HG03558 (cell line): ENCODE data around the gene BZW2.
"Not testable (repeated sequence)": the region's sequence is repeated elsewhere in the genome, so short reads cannot be mapped to it uniquely, and the experiment has no call there.

Source experiments
- ATAC-seq: cut with Tn5 transposase; IDR thresholded peaks from one replicate; pipeline ENCODE4 v1.9.1; 2021; ENCODE audit warnings: moderate number of reproducible peaks; ENCODE audit not compliant: unreplicated experiment; ENCODE audit errors: extremely low read depth

BZW2 gene

DNA sequence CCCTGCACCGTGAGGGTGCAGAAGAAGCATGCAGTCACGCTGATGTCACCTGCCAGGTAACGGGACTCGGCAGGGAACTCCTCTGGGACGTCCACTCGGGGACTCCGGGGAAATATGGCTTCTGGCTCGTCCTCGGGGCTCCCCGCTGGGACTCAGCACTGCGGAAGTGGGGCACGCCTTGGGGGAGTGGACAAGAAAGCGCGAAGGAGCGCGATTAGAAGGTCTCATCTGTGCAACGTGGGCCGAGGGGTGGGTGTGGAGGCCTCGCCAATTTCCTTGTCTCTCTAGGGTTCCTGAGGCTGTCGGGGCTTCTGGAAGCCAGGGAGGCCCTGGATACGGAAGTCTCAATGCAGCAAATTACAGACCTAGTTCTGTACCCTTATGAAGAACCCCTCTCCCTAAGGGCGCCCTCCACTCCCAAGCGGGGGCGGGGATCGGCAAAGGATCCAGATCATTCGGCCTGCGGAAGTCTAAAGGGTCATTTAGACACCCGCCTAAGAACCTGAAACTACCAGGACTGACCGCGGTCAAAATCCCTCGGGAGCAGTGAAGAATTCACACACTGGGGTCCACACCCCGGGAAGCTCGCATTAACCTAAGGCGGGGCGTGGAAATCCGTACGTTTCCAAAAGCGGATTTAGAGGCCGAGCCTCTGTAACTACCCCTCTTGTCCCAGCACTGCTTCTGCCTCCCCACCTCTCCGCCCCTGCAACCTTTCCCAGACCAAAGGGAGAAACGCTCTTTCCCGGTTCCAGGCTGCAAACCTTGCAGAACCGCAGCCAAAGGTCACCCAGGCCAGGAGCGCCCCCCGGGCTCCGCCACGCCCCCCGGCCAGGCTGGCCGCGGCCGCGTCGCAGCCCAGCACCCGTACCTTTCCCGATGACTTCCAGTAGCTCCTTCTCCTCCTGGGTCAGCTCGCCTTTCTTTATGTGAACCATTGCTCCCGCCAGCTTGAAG is 1.1 kb upstream of the BZW2 start:
- no peak for ATAC-seq

DNA sequence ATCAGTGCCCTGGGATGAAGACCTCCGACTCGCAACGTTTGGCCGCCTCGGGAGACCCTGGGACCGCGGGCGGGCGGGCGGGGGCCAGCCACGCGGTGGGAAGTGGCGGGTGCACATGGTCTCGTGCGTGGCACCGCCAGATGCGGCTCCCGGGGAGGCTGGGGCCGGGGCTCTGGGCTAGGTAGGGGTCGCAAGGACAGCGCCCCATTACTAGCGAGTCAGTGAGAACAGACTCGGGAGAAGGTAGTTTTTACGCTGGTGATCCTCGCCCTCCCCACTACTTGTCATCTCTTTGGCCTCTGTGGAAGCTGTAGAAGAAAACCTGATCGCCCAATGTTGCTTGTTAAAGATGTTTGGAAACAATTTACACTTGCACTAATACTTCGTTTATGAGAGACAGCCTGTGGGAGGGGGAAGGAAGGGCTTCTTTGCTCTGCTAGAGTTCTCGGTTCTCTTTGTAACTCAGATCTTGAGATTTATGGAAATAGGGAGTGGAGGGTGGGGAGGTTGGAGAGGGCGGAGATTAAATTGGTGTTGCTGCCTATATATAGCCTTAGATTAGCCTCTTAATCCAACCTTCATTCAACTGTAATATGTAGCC is 591 bp downstream of the BZW2 start:
- ATAC-seq, result no peak

DNA sequence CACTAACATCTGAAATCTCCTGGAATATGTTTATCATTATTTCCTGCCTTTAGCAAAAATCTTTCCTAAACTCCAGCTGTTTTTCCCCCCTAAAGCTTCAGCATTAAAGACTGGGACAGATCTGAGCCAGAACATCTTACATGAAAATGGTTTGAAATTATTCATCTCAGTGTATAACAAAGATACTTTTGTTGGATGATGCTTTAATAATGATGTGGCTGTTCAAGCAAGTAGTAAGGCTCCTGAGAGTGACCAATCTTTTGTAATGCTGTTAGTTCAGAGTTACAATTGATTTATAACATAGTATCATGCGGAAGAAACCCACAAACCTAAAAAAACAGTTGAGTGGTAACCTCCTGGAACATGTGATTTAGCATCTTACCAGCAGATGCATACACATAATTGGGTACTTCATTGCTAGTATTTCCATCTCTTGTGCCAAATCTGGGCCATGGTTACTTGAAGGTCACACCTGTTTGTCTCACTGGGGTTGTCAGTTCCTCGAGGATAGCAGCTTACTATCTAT is 1.5 kb downstream of the BZW2 start:
- ATAC-seq, result no peak

GRCh38 chr7:16648551-16648950 is 2.6 kb downstream of the BZW2 start:
- no peak for ATAC-seq

DNA sequence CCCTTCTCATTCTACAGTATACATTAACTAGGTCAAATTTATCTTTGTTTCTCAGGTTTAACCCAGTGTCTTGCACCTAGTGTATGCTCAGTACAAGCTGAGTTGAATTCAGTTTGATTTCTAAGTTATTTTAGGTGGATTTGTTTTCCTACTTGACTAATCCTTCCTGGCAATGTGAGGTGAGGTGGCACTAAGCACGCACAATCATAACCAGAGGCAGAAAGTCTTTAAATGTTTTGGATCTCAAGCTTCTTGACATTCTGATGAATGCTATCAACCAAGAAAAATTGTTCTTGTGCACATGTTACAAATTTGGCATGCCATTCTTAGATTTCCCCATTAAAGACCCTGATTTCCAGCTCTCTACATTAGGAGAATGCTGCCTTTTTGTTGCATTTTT is 3.2 kb downstream of the BZW2 start:
- no peak for ATAC-seq

DNA sequence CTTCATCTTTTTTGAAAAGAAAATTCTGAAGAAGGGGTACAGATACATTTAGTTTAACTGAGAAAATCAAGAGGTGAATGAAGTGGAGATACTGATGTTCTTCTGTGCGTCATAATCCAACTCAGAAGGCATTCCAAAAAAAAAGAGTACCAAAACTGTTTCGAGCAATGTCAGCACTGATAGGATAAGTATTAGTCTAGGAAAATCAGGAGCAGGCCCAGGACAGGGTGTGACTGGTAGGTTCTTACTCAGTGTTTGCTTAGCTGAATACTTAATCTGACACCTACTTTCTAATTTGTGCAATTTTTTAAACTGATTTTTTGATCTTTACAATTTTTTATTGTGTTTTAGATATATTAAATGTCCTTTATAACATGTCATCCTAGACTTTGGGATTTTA is 4.3 kb downstream of the BZW2 start:
- no peak for ATAC-seq

GRCh38 chr7:16651396-16652239 is 5.6 kb downstream of the BZW2 start:
- ATAC-seq, result no peak

GRCh38 chr7:16652240-16652583 is 6.2 kb downstream of the BZW2 start:
- ATAC-seq, result no peak

DNA sequence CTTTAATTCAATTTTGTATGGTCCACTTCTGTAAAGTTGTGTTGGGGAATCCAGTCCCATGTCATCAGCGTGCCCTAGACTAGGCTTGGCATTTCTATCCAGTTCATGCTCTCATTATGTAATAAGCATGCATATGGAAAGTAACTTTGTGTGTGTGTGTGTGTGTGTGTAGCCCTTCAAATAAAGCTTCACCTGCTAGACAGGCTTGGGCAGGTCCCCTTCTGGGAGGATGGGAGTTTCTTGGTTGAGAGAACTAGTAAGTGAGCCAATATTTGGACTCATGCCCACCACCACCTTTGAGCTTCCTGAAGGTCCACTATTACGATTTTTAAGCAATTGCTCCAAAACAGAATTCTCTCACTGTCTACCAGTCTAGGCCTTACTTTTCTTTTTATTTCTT is 6.9 kb downstream of the BZW2 start:
- no peak for ATAC-seq

DNA sequence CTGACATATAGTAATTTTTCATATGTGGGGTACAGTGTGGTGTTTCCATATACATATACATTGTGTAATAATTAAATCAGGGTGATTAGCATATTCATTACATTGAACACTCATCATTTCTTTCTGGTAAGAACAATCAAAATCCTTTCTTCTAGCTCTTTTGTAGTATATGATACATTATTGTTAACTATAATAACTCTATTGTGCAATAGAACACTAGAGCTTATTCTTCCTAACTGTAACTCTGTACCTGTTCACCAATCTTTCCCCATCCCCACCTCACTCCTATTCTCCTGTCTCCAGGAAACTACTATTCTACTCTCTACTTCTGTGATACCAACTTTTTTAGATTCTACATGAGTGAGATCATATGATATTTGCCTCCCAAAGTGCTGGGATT is 9.4 kb downstream of the BZW2 start:
- ATAC-seq, result no peak

DNA sequence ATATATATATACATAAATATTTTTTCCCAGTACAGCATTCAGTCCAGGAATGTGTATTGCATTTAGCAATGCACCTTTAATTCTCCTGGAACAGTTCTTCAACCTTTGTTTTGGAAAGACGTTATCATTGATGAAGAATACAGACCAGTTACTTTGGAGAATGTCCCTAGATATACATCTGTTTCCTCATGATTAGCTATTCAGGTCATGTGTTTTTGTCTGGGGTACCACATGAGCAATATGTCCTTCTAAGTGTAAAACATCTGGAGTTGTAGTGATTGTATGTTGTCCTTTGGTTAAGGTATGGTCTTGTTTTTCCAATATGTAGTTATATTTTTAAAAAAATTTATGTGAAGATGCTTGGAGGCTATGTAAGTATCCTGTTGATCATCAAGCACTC is 10.2 kb downstream of the BZW2 start:
- no peak for ATAC-seq

DNA sequence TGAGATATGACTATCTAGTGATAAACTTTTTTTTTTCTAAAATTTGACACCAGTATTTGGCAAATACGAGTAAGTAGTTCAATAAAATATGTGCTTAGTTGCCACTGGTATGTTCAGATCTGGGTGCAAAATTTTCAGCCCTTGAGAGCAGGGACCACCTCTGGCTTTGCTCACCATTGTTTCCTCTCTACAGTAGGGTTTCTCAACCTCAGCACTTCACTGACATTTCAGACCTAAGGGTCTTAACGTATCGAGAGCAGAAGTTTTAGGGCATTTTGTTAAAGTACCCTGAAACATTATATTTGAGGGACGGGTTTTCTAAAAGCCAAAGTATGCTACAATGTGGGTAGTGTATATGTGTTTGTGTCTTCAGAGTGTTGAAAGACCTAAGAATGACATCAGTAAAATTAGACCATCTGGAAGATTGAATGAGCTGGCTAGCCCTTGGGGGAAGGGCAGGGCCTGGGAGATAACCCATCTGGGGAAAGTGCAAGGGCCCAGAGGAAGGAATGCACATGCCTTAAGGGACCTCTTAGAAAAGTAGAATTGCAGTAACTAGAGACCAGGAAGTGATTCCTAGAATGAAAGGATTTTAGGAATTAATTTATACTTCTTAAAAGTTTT is 11.8 kb downstream of the BZW2 start:
- no peak for ATAC-seq

DNA sequence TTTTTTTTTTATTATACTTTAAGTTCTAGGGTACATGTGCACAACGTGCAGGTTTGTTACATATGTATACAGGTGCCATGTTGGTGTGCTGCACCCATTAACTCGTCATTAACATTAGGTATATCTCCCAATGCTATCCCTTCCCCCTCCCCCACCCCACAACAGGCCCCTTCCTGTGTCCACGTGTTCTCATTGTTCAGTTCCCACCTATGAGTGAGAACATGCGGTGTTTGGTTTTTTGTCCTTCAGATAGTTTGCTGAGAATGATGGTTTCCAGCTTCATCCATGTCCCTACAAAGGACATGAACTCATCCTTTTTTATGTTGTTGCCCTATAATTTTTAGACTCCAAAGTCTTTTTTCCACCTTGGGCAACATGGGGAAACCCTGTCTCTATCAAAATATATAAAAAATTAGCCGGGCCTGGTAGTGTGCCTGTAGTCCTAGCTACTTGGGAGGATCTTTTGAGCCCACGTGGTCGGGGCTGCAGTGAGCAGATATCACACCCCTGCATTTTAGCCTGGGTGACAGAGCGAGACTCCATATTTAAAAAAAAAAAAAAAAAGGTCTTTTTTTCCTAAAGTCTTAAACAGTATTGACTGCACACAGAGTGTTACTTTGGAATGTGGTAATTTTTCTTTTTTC is 14.0 kb downstream of the BZW2 start:
- ATAC-seq, result not testable (repeated sequence)

GRCh38 chr7:16660702-16661464 is 14.9 kb downstream of the BZW2 start:
- ATAC-seq, result no peak

DNA sequence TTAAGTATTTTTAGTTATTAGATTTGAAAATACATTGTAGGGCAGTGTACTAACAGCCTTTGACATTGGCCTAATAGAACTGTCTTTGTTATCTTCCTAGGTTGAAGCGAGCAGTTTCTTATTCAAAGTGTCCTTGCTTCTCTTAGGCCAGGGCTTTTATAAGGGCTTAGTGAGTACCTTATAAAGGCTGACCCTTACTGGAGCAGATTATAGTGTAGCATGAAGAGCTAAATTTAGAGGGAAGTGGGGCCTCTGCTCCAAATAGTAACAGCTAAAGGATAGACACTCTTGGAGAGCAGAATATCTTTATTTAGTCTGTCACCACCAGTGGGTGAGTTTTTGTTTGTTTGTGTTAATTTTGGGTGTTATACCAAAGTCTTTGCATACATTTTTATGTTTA is 15.9 kb downstream of the BZW2 start:
- no peak for ATAC-seq

DNA sequence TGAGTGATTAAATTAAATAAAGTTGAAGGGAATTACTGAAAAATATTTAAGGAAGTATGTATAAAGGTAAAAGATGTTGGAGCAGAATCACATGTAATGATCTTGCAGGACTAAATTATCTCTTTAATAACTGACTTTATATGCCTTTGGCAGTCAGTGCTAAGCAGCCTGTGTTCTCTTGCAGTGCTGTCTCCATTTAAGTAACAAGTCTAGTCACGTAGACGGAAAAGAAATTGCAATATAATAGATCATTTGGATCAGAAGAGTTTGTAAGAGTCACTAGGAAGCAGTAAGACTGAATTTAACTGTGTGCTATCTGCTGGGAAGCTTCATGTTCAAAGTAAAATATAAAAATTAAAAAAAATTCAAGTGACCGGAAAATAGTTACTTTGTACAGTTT is 21.4 kb downstream of the BZW2 start:
- ATAC-seq, result no peak

DNA sequence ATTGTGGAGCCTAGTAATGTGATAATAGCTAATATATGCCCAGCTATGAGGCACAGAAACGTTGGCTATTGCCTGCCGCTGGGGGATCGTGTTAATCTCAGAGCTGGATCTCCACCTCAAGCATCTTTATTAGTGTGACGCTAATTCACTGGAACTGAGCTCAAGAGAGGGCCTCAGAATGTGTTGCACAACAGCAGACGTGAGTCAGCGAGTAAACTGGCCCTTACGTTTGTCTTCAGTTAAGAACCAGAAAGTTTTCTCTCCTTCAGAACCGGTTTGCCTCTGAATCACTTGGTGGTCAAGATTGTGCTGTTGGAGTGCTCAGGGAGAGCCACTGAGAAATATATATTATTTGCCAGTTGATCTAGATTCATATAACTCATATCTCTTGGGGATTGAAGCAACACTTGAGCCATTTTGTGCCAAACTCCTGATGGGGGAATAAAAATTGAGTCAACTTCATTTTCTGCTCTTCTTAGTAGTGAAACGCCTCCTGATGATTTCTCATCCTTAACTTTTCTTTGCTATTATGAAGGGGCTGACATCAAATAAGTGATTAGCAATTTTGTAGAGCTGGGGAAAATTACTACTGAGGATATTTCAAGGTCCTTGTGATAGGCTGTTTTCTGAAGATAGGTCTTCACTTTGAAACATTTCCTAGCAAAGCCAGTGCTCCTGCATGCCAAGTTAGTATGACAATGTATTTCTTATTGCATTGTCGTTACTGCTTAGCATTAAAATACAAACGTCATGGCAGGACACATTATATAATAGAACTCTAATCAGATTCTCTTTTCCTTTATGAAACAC is 22.3 kb downstream of the BZW2 start:
- ATAC-seq, result no peak

- no peak for ATAC-seq
Observed at GRCh38 chr7:16668978-16669377, 23.0 kb downstream of the BZW2 start.
